ENCODE measurements around the gene STMP1. TPM values are rescaled to one million over a fixed set of nuclear protein-coding genes. Genes with fewer than 3 reads are reported as not detected.
A peak's percentile ranks its signal among the peaks of the same experiment; 100 is the strongest.

The STMP1 gene
- total RNA-seq, 1 donor from 2014 or later, result 28.2 TPM

- Histone ChIP-seq H3K9me3 (replicated peaks) (no peaks in the 10 kb centered on the region), H3K4me3 (no peak overlapping the region), H3K4me1 (peaks cover 89% of the 10 kb centered on the region), H3K27me3 (ENCODE audit: low read depth) (no peaks in the 10 kb centered on the region), H3K27ac (replicated peaks) (peak overlapping the region; percentile 53), H3K36me3 (peaks cover 6% of the 10 kb centered on the region)
- no peak for DNase-seq
- intact Hi-C loops (cut with micrococcal nuclease), result loop anchor here (10.0 kb wide), 1 partner anchor 125 kb away; no protein-coding TSS in a partner anchor
- no peak for TF ChIP-seq CTCF (IDR thresholded peaks at IDR 0.05; ENCODE audit: borderline replicate concordance)
These were observed 7.9 kb downstream of the STMP1 start for GRCh38 chr7:135670179-135670578.

GRCh38 chr7:135672560-135673359 lies 10.4 kb downstream of the STMP1 start:
- no peaks in the 10 kb centered on the region for H3K27me3 ChIP-seq (ENCODE audit: low read depth)
- peaks cover 86% of the 10 kb centered on the region for H3K4me1 ChIP-seq
- intact Hi-C loops (cut with micrococcal nuclease), result loop anchor here (10.0 kb wide), 1 partner anchor 122 kb away; no protein-coding TSS in a partner anchor
- no peak overlapping the region for H3K4me3 ChIP-seq
- peaks cover 17% of the 10 kb centered on the region for H3K36me3 ChIP-seq
- H3K27ac ChIP-seq (replicated peaks), result peak overlapping the region; percentile 44
- no peak for DNase-seq
- no peaks in the 10 kb centered on the region for H3K9me3 ChIP-seq (replicated peaks)
- peak; percentile 84 for TF ChIP-seq CTCF (IDR thresholded peaks at IDR 0.05; ENCODE audit: borderline replicate concordance)

- H3K27me3 ChIP-seq (ENCODE audit: low read depth), result no peaks in the 10 kb centered on the region
- H3K4me3 ChIP-seq, result no peak overlapping the region
- peaks cover 86% of the 10 kb centered on the region for H3K4me1 ChIP-seq
- no peak for DNase-seq
- peaks cover 17% of the 10 kb centered on the region for H3K36me3 ChIP-seq
- H3K27ac ChIP-seq (replicated peaks), result peak overlapping the region; percentile 44
- no peak for TF ChIP-seq CTCF (IDR thresholded peaks at IDR 0.05; ENCODE audit: borderline replicate concordance)
- intact Hi-C loops (cut with micrococcal nuclease), result loop anchor here (10.0 kb wide), 1 partner anchor 121 kb away; no protein-coding TSS in a partner anchor
- no peaks in the 10 kb centered on the region for H3K9me3 ChIP-seq (replicated peaks)
These were observed 11.0 kb downstream of the STMP1 start for GRCh38 chr7:135673360-135673706.

- Histone ChIP-seq H3K9me3 (replicated peaks) (no peaks in the 10 kb centered on the region), H3K27me3 (ENCODE audit: low read depth) (no peaks in the 10 kb centered on the region), H3K27ac (replicated peaks) (peak overlapping the region; percentile 47), H3K4me3 (no peak overlapping the region), H3K36me3 (peaks cover 17% of the 10 kb centered on the region), H3K4me1 (peaks cover 77% of the 10 kb centered on the region)
- intact Hi-C loops (cut with micrococcal nuclease), result loop anchor here (10.0 kb wide), 1 partner anchor 116 kb away; no protein-coding TSS in a partner anchor
- TF ChIP-seq CTCF (IDR thresholded peaks at IDR 0.05; ENCODE audit: borderline replicate concordance), result no peak
- DNase-seq, result no peak
These were observed 16.6 kb downstream of the STMP1 start for GRCh38 chr7:135678612-135679575.

GRCh38 chr7:135681762-135682161 lies 19.4 kb downstream of the STMP1 start:
- no peak for DNase-seq
- Histone ChIP-seq H3K27ac (replicated peaks) (peak overlapping the region; percentile 74), H3K27me3 (ENCODE audit: low read depth) (no peaks in the 10 kb centered on the region), H3K36me3 (no peaks in the 10 kb centered on the region), H3K9me3 (replicated peaks) (no peaks in the 10 kb centered on the region), H3K4me3 (no peak overlapping the region), H3K4me1 (peaks cover 68% of the 10 kb centered on the region)
- intact Hi-C loops (cut with micrococcal nuclease), result no loop called here
- no peak for TF ChIP-seq CTCF (IDR thresholded peaks at IDR 0.05; ENCODE audit: borderline replicate concordance)

Data from left ventricle myocardium inferior (tissue), 1 donor.